ENCODE measurements around the gene PARD3B.

The PARD3B gene

DNA sequence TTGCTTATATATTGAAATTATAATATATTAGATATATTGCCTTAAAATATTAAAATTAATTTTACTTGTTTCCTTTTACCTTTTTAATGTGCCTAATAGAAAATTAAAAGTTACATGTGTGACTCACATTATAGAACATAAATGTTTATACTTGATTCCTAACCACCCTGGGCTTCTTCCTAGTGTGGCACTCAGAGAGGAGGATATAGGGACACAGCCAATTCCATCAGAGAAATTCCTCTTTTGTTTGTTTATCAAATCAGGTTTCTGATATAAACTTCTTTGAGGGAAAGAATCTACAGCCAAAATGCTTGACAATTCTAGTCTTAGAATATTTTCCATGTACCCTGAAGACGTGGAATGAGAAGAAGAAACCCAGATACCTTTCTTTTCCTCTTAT is 788.1 kb downstream of the PARD3B start:
- TF ChIP-seq, protein P1, sequence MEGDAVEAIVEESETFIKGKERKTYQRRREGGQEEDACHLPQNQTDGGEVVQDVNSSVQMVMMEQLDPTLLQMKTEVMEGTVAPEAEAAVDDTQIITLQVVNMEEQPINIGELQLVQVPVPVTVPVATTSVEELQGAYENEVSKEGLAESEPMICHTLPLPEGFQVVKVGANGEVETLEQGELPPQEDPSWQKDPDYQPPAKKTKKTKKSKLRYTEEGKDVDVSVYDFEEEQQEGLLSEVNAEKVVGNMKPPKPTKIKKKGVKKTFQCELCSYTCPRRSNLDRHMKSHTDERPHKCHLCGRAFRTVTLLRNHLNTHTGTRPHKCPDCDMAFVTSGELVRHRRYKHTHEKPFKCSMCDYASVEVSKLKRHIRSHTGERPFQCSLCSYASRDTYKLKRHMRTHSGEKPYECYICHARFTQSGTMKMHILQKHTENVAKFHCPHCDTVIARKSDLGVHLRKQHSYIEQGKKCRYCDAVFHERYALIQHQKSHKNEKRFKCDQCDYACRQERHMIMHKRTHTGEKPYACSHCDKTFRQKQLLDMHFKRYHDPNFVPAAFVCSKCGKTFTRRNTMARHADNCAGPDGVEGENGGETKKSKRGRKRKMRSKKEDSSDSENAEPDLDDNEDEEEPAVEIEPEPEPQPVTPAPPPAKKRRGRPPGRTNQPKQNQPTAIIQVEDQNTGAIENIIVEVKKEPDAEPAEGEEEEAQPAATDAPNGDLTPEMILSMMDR (IDR thresholded peaks at IDR 0.05; ENCODE audit: control insufficient read depth, extremely low read depth, insufficient read depth) = no peak
- no peak for DNase-seq (ENCODE audit: low read depth)
- H3K4me3 ChIP-seq (ENCODE audit: low read depth, low read length) = no peak overlapping the region

DNA sequence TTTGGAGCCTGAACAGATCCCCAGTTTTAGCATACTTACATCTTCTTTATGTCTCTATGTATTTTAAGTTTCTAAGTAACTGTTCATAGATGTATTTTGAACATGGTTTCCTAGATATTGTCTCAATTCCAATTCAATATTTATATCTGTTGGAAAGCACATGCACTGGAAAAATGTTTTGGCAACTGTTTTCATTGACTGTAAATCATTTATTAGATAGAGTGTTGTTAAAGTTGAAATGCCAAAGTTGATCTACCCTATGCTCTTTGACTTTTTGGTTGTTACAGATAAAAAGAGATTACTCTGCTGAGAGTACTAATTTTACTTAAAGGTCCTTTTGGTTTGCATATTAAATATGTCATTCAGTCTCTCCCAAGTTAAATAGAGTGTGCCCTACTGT is 792.0 kb downstream of the PARD3B start:
- TF ChIP-seq, protein P1 (IDR thresholded peaks at IDR 0.05; ENCODE audit: control insufficient read depth, extremely low read depth, insufficient read depth) = no peak
- DNase-seq (ENCODE audit: low read depth) = no peak
- no peak overlapping the region for H3K4me3 ChIP-seq (ENCODE audit: low read depth, low read length)

DNA sequence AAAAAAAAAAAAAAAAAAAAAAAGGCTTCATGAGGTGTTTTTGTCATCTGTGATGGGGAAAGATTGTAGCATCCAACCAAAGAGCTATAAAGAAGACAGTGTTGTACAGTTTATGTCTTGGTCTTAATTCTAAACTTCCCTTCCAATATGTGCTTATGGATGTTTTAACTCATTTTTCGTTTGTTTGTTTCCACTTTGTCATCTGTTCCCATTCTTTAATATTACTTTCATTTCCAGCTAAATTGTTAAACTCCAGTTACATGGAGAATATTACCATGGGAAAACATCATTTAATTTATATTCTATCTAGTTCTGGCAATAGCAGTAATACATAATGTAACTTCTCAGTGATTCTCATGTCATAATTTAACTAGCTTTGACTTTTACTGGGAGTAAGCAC is 792.9 kb downstream of the PARD3B start:
- no peak overlapping the region for H3K4me3 ChIP-seq (ENCODE audit: low read depth, low read length)
- TF ChIP-seq, protein P1 (IDR thresholded peaks at IDR 0.05; ENCODE audit: control insufficient read depth, extremely low read depth, insufficient read depth) = no peak
- no peak for DNase-seq (ENCODE audit: low read depth)

DNA sequence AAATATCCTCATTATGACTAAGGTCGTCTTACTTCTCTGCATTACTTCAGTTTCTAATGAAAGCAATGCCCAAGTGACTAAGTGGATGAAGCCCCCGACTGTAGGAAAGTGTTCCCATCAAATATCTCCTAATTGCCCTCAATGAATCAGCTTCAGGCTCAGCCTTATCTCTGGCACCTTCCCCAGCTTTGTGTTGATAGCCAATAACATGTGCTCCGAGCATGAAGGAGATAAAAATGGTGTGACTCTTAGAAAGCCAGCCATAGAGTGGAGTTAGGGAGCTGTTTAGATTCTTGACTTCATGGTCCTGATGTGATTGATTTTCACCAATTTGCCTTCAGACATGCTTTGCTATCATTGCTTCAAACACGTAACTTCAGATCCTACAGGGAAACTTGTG is 797.8 kb downstream of the PARD3B start:
- TF ChIP-seq, protein P1 (IDR thresholded peaks at IDR 0.05; ENCODE audit: control insufficient read depth, extremely low read depth, insufficient read depth) = no peak
- no peak overlapping the region for H3K4me3 ChIP-seq (ENCODE audit: low read depth, low read length)
- DNase-seq (ENCODE audit: low read depth) = no peak

DNA sequence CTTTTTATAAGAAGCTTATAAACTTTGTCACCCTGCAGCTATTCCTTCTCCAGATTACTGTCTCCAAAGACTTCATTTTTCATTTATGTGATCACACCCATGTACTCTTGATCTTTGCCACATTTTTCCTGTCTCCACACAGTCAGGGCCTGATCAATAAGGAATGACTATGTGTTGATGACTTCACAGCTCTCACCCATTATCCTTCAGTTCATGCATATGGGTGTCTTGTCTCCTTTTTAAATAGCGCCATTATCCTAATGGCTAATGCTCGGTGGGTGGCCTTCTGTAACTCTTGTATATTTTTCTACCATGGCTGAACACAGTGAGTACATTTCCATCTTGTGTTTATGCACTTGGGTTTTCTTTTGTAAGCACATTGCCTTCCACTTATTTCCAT is 801.4 kb downstream of the PARD3B start:
- H3K4me3 ChIP-seq (ENCODE audit: low read depth, low read length) = no peak overlapping the region
- DNase-seq (ENCODE audit: low read depth) = no peak
- TF ChIP-seq, protein P1 (IDR thresholded peaks at IDR 0.05; ENCODE audit: control insufficient read depth, extremely low read depth, insufficient read depth) = no peak

DNA sequence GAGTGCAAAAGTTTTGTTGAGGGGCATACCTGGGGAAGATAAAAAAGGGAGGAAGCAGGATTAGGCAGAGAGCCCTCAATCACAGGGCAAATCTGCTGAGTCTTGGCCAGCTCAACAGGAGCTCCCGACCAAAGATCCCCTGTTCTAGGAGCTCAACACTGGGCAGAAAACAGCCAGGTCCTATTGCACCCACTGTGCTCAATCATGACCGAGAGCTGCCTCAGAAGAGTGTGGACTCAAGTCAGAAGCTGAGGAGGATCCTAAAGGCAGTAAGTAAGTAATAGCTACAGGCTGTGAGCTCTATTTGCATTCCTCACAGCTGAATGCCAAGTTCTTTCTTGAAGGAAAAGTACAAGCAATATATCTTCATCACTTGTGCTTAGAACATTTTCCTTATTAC is 802.6 kb downstream of the PARD3B start:
- TF ChIP-seq, protein P1 (IDR thresholded peaks at IDR 0.05; ENCODE audit: control insufficient read depth, extremely low read depth, insufficient read depth) = no peak
- no peak overlapping the region for H3K4me3 ChIP-seq (ENCODE audit: low read depth, low read length)
- no peak for DNase-seq (ENCODE audit: low read depth)

DNA sequence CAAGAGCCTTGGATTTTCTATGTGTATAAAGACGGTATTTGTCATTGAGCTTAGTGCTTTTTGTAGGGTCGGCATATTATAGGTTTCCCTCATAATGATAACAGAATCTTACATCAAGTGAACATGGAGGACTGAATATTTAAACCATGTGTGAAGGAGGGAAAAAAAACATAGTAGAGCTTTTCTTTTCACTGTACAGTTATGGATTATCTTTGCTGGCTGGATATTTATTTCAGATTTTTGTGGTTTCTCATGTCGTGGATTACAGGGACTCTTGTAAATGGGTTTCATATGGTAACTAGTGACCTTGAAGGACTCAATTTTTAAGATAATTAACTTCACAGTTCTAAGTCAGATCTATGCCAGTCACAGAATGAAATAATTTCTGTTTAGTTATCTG is 806.8 kb downstream of the PARD3B start:
- no peak overlapping the region for H3K4me3 ChIP-seq (ENCODE audit: low read depth, low read length)
- DNase-seq (ENCODE audit: low read depth) = no peak
- TF ChIP-seq, protein P1 (IDR thresholded peaks at IDR 0.05; ENCODE audit: control insufficient read depth, extremely low read depth, insufficient read depth) = no peak
